ENCODE results near the gene NDUFB2. TPM values are rescaled to one million over a fixed set of nuclear protein-coding genes. Genes with fewer than 3 reads are reported as not detected.
"Not testable (repeated sequence)": the region's sequence is repeated elsewhere in the genome, so short reads cannot be mapped to it uniquely, and the experiment has no call there.

Gene NDUFB2
- polyA plus RNA-seq, 1 donor (not counting 4 experiments of a cell fraction or from before 2014, with no cell fraction given) = 379 TPM

DNA sequence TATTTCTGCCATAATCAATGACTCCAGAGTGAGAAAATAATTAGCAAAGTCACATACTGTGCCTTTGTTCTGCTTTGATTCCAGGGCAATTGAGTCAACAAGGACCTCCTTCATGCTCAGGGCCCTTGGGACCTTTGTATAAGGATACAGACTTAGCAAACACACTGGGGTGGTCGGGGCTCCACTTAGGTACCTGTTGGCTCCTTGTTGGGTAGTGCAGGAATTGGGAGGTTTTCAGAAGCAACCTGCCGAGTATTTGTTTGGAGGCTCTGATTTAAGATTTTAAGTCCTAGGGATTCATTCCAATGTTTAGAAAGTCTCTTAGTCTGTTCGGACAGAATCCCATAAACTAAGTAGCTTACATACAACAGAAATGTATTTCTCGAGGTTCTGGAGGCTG is 20.8 kb upstream of the NDUFB2 start:
- peaks cover 16% of the 10 kb centered on the region for H3K4me1 ChIP-seq (ENCODE audit: control insufficient read depth, extremely low read depth, insufficient read depth, low read length)
- no peak overlapping the region for H3K4me2 ChIP-seq (ENCODE audit: control insufficient read depth, extremely low read depth, insufficient read depth, low read depth, low read length)
- no peaks in the 10 kb centered on the region for H3K9me3 ChIP-seq (ENCODE audit: control insufficient read depth, low read depth, low read length)
- no peak overlapping the region for H3K27ac ChIP-seq (ENCODE audit: control insufficient read depth, insufficient read depth, low read length)
- dilution Hi-C loops (cut with MboI; ENCODE audit: extremely low pct_ligation_motif_present, low sequenced_read_pairs) = no loop called here
- H3K27me3 ChIP-seq (ENCODE audit: control insufficient read depth, extremely low read depth, insufficient read depth, low read length) = no peaks in the 10 kb centered on the region
- peaks cover 3 to 10% of the 10 kb centered on the region in 2 experiments for H3K36me3 ChIP-seq (ENCODE audit: control insufficient read depth in 2 of 2, extremely low read depth in 1 of 2, insufficient read depth in 2 of 2, low read length in 2 of 2)
- FAIRE-seq (no peak), DNase-seq (ENCODE audit: low read depth, low spot score) (no peak)
- H3K4me3 ChIP-seq (ENCODE audit: control insufficient read depth in 2 of 3, extremely low read depth in 1 of 3, insufficient read depth in 2 of 3, low read depth in 1 of 3, low read length in 3 of 3) = no peak overlapping the region
- H2AFZ ChIP-seq (ENCODE audit: control insufficient read depth, low read length) = no peak overlapping the region
- H3K9ac ChIP-seq (ENCODE audit: control insufficient read depth, extremely low read depth, insufficient read depth, low read length) = no peak overlapping the region
- H3K79me2 ChIP-seq (ENCODE audit: control insufficient read depth, insufficient read depth, low read length) = no peaks in the 10 kb centered on the region
- H3K9me1 ChIP-seq (ENCODE audit: control insufficient read depth, extremely low read depth, insufficient read depth, low read length) = no peaks in the 10 kb centered on the region
- H4K20me1 ChIP-seq (ENCODE audit: control insufficient read depth, extremely low read depth, insufficient read depth, low read length) = no peaks in the 10 kb centered on the region
- no peak for TF ChIP-seq EZH2 (IDR thresholded peaks at IDR 0.05; ENCODE audit: low read length)
- TF ChIP-seq, protein P1, sequence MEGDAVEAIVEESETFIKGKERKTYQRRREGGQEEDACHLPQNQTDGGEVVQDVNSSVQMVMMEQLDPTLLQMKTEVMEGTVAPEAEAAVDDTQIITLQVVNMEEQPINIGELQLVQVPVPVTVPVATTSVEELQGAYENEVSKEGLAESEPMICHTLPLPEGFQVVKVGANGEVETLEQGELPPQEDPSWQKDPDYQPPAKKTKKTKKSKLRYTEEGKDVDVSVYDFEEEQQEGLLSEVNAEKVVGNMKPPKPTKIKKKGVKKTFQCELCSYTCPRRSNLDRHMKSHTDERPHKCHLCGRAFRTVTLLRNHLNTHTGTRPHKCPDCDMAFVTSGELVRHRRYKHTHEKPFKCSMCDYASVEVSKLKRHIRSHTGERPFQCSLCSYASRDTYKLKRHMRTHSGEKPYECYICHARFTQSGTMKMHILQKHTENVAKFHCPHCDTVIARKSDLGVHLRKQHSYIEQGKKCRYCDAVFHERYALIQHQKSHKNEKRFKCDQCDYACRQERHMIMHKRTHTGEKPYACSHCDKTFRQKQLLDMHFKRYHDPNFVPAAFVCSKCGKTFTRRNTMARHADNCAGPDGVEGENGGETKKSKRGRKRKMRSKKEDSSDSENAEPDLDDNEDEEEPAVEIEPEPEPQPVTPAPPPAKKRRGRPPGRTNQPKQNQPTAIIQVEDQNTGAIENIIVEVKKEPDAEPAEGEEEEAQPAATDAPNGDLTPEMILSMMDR (optimal IDR thresholded peaks at IDR 0.05 in 1 of 3, IDR thresholded peaks at IDR 0.05 in 1 of 3, conservative IDR thresholded peaks at IDR 0.05 in 1 of 3; ENCODE audit: extremely low read depth in 1 of 3, insufficient read depth in 2 of 3, low read length in 3 of 3) = no peak

DNA sequence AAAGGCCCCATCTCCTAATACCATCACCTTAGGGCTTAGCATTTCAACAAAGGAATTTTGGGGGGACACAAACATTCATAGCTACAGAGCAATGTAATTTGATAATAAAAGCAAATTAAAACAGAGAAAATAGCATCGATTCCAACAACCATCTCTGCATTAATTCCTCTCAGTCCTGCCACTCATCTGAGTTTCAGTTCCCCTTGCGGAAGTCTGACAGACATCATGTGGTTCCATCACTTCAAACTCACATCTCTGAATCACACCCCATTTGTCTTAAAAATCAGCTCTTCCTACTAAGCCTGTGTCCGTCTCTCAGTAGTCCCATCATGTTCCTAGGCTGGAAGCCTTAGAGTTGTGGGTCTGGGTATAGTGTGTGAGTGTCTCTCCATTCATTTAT is 20.2 kb upstream of the NDUFB2 start:
- no peak for FAIRE-seq
- H3K9ac ChIP-seq (ENCODE audit: control insufficient read depth, extremely low read depth, insufficient read depth, low read length) = no peak overlapping the region
- dilution Hi-C loops (cut with MboI; ENCODE audit: extremely low pct_ligation_motif_present, low sequenced_read_pairs) = no loop called here
- no peak overlapping the region for H3K4me2 ChIP-seq (ENCODE audit: control insufficient read depth, extremely low read depth, insufficient read depth, low read depth, low read length)
- H3K79me2 ChIP-seq (ENCODE audit: control insufficient read depth, insufficient read depth, low read length) = no peaks in the 10 kb centered on the region
- no peak for TF ChIP-seq EZH2 (IDR thresholded peaks at IDR 0.05; ENCODE audit: low read length)
- TF ChIP-seq, protein P1 (optimal IDR thresholded peaks at IDR 0.05 in 1 of 3, IDR thresholded peaks at IDR 0.05 in 1 of 3, conservative IDR thresholded peaks at IDR 0.05 in 1 of 3; ENCODE audit: extremely low read depth in 1 of 3, insufficient read depth in 2 of 3, low read length in 3 of 3) = no peak
- H3K4me1 ChIP-seq (ENCODE audit: control insufficient read depth, extremely low read depth, insufficient read depth, low read length) = peaks cover 16% of the 10 kb centered on the region
- H4K20me1 ChIP-seq (ENCODE audit: control insufficient read depth, extremely low read depth, insufficient read depth, low read length) = no peaks in the 10 kb centered on the region
- no peaks in the 10 kb centered on the region for H3K27me3 ChIP-seq (ENCODE audit: control insufficient read depth, extremely low read depth, insufficient read depth, low read length)
- H3K4me3 ChIP-seq (ENCODE audit: control insufficient read depth in 2 of 3, extremely low read depth in 1 of 3, insufficient read depth in 2 of 3, low read depth in 1 of 3, low read length in 3 of 3) = no peak overlapping the region
- no peaks in the 10 kb centered on the region for H3K9me3 ChIP-seq (ENCODE audit: control insufficient read depth, low read depth, low read length)
- DNase-seq (ENCODE audit: low read depth, low spot score) = no peak
- H2AFZ ChIP-seq (ENCODE audit: control insufficient read depth, low read length) = no peak overlapping the region
- no peak overlapping the region for H3K27ac ChIP-seq (ENCODE audit: control insufficient read depth, insufficient read depth, low read length)
- peaks cover 3 to 13% of the 10 kb centered on the region in 2 experiments for H3K36me3 ChIP-seq (ENCODE audit: control insufficient read depth in 2 of 2, extremely low read depth in 1 of 2, insufficient read depth in 2 of 2, low read length in 2 of 2)
- no peaks in the 10 kb centered on the region for H3K9me1 ChIP-seq (ENCODE audit: control insufficient read depth, extremely low read depth, insufficient read depth, low read length)

DNA sequence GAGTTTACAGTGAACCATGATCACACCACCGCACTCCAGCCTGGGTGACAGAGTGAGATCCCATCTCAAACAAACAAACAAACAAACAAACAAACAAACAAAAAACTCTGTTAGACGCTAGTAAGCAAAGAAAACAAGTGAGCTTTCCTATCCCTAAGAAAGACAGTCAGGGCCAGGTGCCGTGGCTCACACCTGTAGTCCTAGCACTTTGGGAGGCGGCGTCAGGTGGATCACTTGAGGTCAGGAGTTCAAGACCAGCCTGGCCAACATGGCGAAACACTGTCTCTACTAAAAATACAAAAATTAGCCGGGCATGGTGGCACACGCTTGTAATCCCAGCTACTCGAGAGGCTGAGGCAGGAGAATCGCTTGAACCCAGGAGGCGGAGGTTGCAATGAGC is 19.6 kb upstream of the NDUFB2 start:
- H2AFZ ChIP-seq (ENCODE audit: control insufficient read depth, low read length); DNase-seq (ENCODE audit: low read depth, low spot score); H3K27me3 ChIP-seq (ENCODE audit: control insufficient read depth, extremely low read depth, insufficient read depth, low read length); H3K4me2 ChIP-seq (ENCODE audit: control insufficient read depth, extremely low read depth, insufficient read depth, low read depth, low read length); H3K79me2 ChIP-seq (ENCODE audit: control insufficient read depth, insufficient read depth, low read length); H4K20me1 ChIP-seq (ENCODE audit: control insufficient read depth, extremely low read depth, insufficient read depth, low read length); H3K9ac ChIP-seq (ENCODE audit: control insufficient read depth, extremely low read depth, insufficient read depth, low read length); FAIRE-seq; H3K9me3 ChIP-seq (ENCODE audit: control insufficient read depth, low read depth, low read length); dilution Hi-C loops (cut with MboI; ENCODE audit: extremely low pct_ligation_motif_present, low sequenced_read_pairs); H3K27ac ChIP-seq (ENCODE audit: control insufficient read depth, insufficient read depth, low read length); H3K4me3 ChIP-seq (ENCODE audit: control insufficient read depth in 2 of 3, extremely low read depth in 1 of 3, insufficient read depth in 2 of 3, low read depth in 1 of 3, low read length in 3 of 3); H3K9me1 ChIP-seq (ENCODE audit: control insufficient read depth, extremely low read depth, insufficient read depth, low read length): not testable (repeated sequence)
- Histone ChIP-seq H3K36me3 (ENCODE audit: control insufficient read depth in 2 of 2, extremely low read depth in 1 of 2, insufficient read depth in 2 of 2, low read length in 2 of 2) (peaks cover 3 to 14% of the 10 kb centered on the region in 2 experiments), H3K4me1 (ENCODE audit: control insufficient read depth, extremely low read depth, insufficient read depth, low read length) (peaks cover 16% of the 10 kb centered on the region)

Measured in keratinocyte (primary cell).